Tibial artery (tissue), 4 donors: ENCODE data around the gene PHLDB2.

Source experiments
- DNase-seq, 2 donors: peaks; one replicate each; pipeline ENCODE4 v3.0.0-alpha.2; 2019
- H3K27ac ChIP-seq, 2 donors: fragments of 200-600 bp; sonication (generic) in 1 of 2; 1 replicate in 1 of 2; 2 replicates in 1 of 2; pipeline ENCODE4 v1.5.1; 2018 to 2019; ENCODE audit warnings: mild to moderate bottlenecking in 1 of 2
- H3K27me3 ChIP-seq, 2 donors: fragments of 200-600 bp; sonication (generic) in 1 of 2; one replicate each; pipeline versions ENCODE4 v1.5.1 to v1.6.0; 2016 to 2019
- H3K36me3 ChIP-seq, 3 donors: fragments of 200-600 bp; sonication (generic) in 2 of 3; one replicate each; pipeline ENCODE4 v1.5.1; 2016 to 2019; ENCODE audit warnings: mild to moderate bottlenecking in 2 of 3
- H3K4me1 ChIP-seq, 4 donors: fragments of 200-600 bp; sonication (generic) in 2 of 4; 1 replicate in 3 of 4; 2 replicates in 1 of 4; pipeline ENCODE4 v1.5.1; 2016 to 2019
- H3K4me3 ChIP-seq, 2 donors: fragments of 200-600 bp; sonication (generic) in 1 of 2; 1 replicate in 1 of 2; 2 replicates in 1 of 2; pipeline ENCODE4 v1.5.1; 2018 to 2019; ENCODE audit warnings: mild to moderate bottlenecking in 2 of 2
- H3K9me3 ChIP-seq, 3 donors: fragments of 200-600 bp; sonication (generic) in 1 of 3; one replicate each; pipeline ENCODE4 v1.5.1; 2016 to 2019
- intact Hi-C: fragments of 100-400 bp; cut with DNase I; formaldehyde crosslinking; loops from one replicate; pipeline ENCODE4 v1.15.0; 2023; ENCODE audit warnings: low total_unique reads
- TF ChIP-seq, protein P1 (sequence below), 2 experiments: fragments of 200-600 bp in 1 of 2; fragments of 450-650 bp in 1 of 2; IDR thresholded peaks; one replicate each; pipeline ENCODE4 v1.5.1; 2017 to 2019; ENCODE audit warnings: antibody characterized with exemption in 2 of 2, mild to moderate bottlenecking in 1 of 2, moderate library complexity in 1 of 2

PHLDB2 gene

DNA sequence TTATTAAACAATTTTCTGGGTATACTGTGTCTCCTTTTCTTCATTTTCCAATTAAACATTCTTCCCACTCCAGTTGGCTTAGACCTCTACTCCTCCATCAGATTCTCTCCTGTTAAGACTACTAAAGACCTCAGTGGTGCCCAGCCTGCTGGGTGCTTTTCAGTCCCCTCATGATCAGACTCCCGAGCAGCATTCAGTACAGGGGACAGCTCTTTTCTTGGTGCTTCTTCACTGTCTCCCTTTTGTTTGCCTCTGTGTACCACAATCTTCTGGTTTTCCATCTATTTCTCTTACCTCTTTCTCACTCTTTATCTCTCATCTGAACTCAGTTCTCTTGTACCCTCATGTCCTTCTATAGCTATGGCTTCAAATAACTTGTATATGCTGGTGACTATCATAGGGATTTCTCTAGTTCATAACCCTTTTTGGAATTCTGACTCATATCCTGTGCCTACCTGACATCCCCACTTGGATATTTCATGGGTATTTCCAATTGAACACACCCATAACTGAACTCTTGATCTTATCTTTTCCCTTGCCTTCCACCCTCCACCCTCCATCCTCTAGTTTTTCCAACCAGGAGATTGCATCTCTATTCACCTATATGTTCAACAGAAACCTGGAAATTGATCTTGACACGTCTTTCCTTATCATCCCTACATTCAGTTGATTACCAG is 64.2 kb downstream of the PHLDB2 start:
- Histone ChIP-seq H3K36me3 (peaks cover 37 to 46% (median 38%) of the 10 kb centered on the region in 3 donors), H3K4me1 (peaks cover 0 to 78% (median 17%) of the 10 kb centered on the region in 4 donors), H3K27ac (peak overlapping the region; percentile 70 to 75), H3K27me3 (no peaks in the 10 kb centered on the region), H3K9me3 (no peaks in the 10 kb centered on the region), H3K4me3 (no peak overlapping the region)
- DNase-seq = no peak
- TF ChIP-seq, protein P1, sequence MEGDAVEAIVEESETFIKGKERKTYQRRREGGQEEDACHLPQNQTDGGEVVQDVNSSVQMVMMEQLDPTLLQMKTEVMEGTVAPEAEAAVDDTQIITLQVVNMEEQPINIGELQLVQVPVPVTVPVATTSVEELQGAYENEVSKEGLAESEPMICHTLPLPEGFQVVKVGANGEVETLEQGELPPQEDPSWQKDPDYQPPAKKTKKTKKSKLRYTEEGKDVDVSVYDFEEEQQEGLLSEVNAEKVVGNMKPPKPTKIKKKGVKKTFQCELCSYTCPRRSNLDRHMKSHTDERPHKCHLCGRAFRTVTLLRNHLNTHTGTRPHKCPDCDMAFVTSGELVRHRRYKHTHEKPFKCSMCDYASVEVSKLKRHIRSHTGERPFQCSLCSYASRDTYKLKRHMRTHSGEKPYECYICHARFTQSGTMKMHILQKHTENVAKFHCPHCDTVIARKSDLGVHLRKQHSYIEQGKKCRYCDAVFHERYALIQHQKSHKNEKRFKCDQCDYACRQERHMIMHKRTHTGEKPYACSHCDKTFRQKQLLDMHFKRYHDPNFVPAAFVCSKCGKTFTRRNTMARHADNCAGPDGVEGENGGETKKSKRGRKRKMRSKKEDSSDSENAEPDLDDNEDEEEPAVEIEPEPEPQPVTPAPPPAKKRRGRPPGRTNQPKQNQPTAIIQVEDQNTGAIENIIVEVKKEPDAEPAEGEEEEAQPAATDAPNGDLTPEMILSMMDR (IDR thresholded peaks at IDR 0.05) = no peak
- intact Hi-C loops = no loop called here

DNA sequence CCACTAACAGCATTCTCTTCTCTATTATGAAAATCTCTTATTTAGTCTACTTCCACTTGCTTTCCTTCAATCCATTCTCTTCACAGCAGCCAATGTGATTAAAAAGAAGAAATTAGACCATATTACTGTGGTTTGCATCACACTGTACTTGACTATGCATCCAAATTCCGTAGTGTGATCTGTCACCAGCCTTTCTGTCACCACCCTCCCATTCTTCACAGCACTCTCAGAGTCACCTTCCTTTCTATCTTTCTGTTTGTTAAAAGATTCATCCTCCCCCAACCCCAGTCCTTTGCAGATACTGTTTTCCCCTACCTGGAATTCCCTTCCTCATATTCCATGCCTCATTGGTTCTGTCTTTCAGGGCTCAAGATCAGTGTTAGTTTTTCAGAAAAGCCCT is 64.7 kb downstream of the PHLDB2 start:
- Histone ChIP-seq H3K4me1 (peaks cover 0 to 78% (median 17%) of the 10 kb centered on the region in 4 donors), H3K4me3 (no peak overlapping the region), H3K9me3 (no peaks in the 10 kb centered on the region), H3K36me3 (peaks cover 31 to 41% (median 32%) of the 10 kb centered on the region in 3 donors), H3K27me3 (no peaks in the 10 kb centered on the region), H3K27ac (peak overlapping the region; percentile 70 to 75)
- intact Hi-C loops = no loop called here
- TF ChIP-seq, protein P1 (IDR thresholded peaks at IDR 0.05) = no peak
- DNase-seq = no peak

DNA sequence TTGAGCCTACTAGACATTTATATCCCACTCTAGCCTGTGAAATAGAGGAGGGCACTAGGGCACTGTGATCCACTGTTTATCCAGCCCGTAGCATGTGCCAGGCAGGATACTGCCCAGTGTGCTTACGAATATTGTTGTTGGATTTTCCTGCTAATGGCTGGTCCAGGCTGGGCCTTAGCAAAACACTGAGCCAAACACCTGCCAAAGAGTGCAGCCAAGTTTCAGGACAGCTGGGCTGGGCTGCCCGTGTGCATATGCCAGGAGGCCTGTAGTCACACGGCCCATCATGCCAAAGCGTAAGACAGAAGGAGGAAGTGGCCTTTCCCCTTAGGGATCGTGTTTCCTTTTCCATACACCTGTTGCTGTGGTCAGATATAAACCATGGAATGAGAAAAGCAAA is 65.2 kb downstream of the PHLDB2 start:
- peak; percentile 75 to 92 for DNase-seq
- intact Hi-C loops = no loop called here
- Histone ChIP-seq H3K4me1 (peaks cover 0 to 79% (median 17%) of the 10 kb centered on the region in 4 donors), H3K36me3 (peaks cover 26 to 36% (median 28%) of the 10 kb centered on the region in 3 donors), H3K27ac (peak overlapping the region; percentile 70 to 75), H3K4me3 (no peak overlapping the region), H3K27me3 (no peaks in the 10 kb centered on the region), H3K9me3 (no peaks in the 10 kb centered on the region)
- TF ChIP-seq, protein P1 (IDR thresholded peaks at IDR 0.05) = no peak

DNA sequence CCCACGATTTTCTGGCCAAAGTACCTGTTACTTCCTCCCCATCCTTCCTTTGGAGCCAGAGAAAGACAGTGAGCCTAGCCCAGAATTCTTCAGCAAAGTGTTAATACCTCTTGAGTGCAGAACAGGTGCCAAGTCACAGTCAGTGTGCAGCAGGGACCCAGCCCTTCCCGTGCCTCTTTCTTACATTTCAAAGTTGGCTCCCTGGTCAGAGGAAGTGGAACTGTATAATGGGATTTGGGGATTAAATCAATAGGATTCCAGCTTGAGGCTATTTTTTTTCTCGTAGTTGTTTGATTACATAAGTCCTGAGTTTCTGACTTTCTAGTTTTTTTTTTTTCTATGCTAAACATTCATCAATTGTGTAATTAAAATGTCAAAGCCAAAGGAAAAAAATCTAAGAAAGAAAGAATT is 67.2 kb downstream of the PHLDB2 start:
- no peaks in the 10 kb centered on the region for H3K9me3 ChIP-seq
- H3K4me1 ChIP-seq = peaks cover 0 to 69% (median 14%) of the 10 kb centered on the region in 4 donors
- peak overlapping the region; percentile 4 to 12 for H3K27ac ChIP-seq
- intact Hi-C loops = no loop called here
- H3K4me3 ChIP-seq = no peak overlapping the region
- no peak for DNase-seq
- H3K27me3 ChIP-seq = no peaks in the 10 kb centered on the region
- TF ChIP-seq, protein P1 (IDR thresholded peaks at IDR 0.05) = no peak
- H3K36me3 ChIP-seq = peaks cover 12 to 20% (median 15%) of the 10 kb centered on the region in 3 donors

DNA sequence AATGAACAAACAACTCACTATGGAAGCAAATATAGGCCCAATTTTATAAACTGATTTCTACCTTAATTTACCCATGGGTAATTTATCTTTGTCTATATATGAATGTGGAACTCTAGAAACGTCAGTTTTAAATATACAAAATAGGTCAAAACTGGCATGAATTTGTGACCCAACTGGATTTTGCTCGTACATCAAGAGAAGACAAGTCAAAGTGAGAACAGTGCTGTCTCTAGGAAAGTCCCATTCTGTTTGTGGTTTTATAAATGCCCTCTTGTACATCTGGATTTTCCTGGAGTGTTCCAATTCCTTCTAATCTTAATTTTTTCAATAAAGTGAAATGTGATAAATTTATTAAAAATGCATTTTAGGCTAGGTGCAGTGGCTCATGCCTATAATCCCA is 69.5 kb downstream of the PHLDB2 start:
- DNase-seq = no peak
- TF ChIP-seq, protein P1 (IDR thresholded peaks at IDR 0.05) = no peak
- peaks cover 0 to 73% (median 10%) of the 10 kb centered on the region in 4 donors for H3K4me1 ChIP-seq
- no peaks in the 10 kb centered on the region for H3K9me3 ChIP-seq
- no peak overlapping the region for H3K4me3 ChIP-seq
- peaks cover 0 to 5% (median 0%) of the 10 kb centered on the region in 3 donors for H3K36me3 ChIP-seq
- no peaks in the 10 kb centered on the region for H3K27me3 ChIP-seq
- no peak overlapping the region for H3K27ac ChIP-seq
- intact Hi-C loops = no loop called here
